Activated T-helper 1 cell treated with Interleukin-2 at 50 U/mL for 16 hours (primary cell): ENCODE data around the gene POLR1A.
A peak's percentile ranks its signal among the peaks of the same experiment; 100 is the strongest.

Source experiments
- DNase-seq: peaks from one replicate; pipeline ENCODE4 v3.0.0-alpha.2; 2020; ENCODE audit warnings: low read depth

POLR1A gene

DNA sequence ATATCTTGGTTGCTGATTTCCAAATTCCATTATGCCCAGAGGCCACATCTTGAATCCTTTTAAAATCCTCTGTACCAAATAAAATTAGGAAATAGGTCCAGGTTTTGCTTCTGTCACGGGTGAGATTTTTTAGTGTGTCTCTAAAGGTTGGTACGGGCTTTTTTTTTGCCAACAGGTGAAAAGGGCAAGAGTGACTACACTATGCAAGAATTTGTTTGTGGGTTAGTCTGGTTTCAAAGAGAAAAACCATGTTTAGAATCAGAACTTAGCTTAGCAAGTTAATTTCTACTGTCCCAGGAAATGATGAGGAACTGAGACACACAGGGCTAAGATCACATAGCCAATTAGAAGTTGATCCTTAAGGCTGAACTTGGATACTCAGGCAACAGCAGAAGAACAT is 41.7 kb downstream of the POLR1A start:
- no peak for DNase-seq

DNA sequence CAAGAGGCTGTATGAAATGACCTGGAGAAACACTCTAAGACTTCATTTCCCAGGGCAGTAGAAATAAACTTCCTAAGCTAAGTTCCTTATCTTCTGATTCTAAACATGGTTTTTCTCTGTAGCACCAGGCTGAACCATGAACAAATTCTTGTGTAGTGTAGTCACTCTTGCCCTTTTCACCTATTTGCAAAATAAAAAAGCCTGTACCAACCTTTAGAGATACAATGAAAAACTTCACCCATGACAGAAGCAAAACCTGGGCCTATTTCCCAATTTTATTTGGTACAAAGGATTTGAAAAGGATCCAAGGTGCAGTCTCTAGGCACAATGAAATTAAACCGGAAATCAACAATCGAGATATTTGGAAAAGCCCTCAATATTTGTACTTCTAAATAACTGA is 43.6 kb downstream of the POLR1A start:
- no peak for DNase-seq

DNA sequence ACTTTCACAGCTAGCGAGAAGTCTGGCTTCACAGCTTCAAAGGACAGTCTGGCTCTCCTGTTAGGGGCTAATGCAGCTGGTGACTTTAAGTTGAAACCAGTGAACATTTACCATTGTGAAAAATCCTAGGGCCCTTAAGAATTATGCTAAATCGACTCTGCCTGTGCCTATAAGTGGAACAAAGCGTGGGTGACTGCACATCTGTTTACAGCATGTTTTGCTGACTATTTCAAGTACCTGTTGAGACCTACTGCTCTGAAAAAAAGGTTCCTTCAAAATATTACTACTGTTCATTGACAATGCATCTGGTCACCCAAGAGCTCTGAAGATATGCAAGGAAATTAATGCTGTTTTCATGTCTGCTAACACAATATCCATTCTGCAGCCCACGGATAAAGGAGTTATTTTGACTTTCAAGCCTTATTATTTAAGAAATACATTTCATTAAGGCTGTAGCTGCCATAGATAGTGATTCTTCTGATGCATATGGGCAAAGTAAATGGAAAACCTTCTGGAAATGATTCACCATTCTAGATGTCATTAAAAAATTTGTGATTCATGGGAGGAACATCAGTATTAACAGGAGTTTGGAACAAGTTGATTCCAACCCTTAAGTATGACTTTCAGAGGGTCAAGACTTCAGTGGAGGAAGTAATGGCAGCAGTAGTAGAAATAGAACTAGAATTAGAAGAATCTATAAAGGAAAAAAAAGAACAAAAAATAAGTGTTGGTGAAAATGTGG is 48.9 kb downstream of the POLR1A start:
- no peak for DNase-seq

DNA sequence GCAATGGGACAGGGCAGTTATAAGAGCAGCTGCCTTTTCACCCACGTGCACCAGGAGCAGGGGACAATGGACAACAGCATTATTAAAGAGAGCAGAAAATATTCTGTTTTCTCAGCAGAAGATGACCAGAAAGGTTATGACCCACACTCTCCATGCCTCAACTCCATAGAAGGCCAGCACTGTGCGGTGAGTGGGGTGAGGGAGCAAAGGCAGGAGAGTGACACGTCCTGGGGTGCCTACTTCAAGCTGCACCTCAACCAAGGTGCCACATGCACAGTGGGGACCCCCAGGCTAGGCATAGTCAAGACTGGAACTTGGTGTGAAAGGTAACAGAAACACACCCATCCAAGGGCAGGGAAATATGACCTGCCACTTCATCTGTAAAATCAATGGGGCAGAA is 50.4 kb downstream of the POLR1A start:
- no peak for DNase-seq

DNA sequence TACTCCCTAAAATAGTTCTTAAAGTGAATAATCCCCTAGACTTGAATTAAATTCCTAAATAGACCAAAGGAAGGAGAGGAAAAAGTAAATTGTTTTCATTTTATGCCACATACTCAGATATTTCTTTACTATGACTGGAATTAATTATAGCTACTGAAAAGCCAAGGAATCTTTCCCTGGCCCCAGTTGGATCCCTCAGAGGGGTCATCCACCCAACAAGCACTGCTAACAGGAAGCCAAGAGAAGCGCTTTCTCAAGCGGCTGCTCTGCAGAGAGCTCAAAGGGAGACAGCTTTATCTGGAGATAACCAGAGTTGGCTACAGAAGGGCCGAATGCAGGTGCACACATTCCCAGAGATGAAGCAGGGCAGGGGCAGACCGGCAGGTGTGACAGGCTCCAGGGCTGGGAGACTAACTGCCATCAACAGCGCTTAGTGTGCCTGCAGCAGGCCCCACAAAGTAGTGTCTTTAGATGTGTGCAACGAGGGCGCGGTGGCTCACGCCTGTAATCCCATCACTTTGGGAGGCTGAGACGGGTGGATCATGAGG is 51.1 kb downstream of the POLR1A start:
- DNase-seq: no peak

DNA sequence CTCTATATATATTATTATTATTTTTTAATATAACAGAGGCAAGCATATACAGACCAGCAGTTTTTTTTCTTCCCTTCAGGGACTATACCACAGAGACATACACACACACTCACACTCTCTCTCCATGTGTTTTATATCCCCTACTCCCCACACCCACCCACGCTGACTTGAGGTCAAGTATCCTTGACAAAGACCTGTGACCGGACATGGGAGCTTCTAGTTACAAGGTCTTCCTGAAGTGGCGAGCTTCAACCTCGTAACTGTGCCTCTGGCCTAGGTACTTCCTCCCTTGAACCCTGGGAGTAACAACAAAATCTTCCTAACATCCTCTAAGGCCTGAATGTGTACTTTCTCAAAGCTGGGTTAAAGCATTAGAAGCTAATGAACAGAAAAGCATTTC is 52.5 kb downstream of the POLR1A start:
- DNase-seq: no peak

DNA sequence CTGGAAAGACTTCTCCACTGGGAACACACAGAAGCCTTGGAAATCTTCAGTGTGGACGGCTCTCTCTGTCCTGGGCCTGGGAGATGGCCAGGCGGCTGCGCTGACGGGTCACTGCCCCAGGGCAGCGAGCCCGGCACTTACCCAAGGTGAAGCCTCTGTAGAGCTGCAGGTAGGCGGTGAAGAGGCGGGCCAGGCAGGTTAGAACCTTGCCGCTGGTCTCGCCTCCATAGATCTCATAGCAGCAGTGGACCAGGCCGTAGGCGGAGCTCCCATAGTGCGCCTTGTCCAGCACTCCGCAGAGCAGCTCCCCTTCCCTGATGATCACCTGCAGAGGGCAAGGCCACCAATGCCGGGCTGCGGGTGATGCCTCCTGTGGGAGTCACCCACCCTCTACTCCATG is 53.0 kb downstream of the POLR1A start:
- no peak for DNase-seq

DNA sequence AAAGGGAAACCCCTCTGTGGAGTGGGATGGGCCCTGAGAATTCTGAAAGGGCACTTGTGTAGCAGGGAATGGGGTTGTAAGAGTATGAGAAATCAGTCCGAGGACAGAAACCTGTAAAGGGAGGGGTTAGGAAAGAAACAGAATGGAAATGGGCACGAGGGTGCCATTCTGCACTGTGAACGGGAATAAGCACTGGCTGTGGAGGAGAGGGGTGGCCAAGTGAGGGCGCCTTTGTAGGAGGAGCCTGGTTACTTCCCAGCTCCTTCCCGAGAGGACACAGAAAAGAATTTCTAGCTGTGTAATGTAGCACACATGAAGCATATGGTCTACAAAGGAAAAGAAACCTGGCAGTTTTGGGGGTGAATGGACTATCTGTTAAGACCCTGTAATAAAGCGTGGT is 53.4 kb downstream of the POLR1A start:
- no peak for DNase-seq

DNA sequence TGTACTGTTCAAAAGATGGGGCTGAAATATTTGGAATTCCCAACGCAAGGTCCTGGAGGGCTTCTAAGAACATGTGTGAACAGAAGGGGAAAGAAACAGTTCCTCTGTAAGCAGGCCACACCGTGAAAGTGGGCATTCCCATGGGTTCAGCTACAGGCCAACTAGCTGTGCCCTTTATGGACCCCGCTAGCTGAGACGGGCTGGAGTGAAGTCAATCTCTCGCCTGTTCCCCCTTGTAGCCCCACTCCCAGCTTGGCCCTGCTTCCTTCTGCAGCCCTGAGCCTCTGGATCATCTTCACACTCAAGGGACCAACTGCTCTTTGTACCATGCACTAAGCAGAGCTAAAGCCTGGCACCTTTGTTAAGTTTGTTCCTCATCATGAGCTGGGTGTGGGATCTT is 55.4 kb downstream of the POLR1A start:
- no peak for DNase-seq

DNA sequence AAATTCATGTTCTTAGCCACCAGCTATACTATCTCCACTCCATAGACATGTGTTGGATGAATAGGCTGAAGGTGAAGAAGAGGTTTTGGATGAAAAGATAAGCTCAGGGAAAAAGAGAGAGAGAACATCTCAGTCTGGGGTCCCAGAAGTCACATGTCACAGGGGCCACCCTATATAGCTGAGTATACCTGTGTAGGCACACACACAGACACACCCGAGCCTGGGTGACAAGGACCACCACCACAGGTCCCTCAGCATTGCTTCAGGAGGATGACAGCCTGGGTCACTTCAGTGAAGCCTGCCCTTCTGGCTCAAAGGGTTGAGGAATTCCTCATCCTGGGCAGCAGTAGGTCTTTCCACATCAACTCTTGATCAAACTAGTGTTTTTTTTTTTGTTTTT is 56.2 kb downstream of the POLR1A start:
- DNase-seq: no peak

DNA sequence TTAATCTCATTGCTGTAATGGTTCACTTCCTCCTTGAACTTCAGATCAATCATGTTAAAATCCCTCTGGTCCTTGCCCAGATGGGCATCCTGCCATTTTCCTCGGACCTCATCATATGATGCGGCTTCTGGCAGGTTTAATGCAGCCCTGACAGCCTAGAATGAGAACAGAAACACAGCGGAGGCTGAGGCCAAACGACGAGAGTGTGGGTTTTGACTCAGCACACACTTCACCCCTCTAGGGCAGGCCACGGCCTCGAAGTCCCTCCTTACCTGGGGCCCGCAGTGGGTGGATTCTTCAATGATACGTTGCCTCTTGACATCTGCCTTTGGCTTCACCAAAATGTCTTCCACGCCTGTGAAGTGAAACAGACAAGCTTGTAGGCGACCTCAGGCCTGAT is 56.8 kb downstream of the POLR1A start:
- no peak for DNase-seq

DNA sequence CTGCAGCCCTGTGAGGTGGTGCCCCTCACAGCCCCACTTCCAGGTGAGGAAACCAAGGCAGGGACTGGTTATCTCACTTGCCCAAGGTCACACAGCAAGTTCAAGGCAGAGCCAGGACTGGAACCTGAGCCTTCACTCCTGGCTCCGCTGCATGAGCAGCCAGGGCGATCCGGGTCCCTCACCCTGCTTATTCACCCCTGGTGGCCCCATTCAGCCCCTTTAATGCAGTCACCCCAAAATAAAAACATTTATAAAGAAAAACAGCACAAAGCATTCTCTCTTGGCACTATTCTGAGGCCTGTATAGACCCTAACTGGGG is 57.3 kb downstream of the POLR1A start:
- no peak for DNase-seq

DNA sequence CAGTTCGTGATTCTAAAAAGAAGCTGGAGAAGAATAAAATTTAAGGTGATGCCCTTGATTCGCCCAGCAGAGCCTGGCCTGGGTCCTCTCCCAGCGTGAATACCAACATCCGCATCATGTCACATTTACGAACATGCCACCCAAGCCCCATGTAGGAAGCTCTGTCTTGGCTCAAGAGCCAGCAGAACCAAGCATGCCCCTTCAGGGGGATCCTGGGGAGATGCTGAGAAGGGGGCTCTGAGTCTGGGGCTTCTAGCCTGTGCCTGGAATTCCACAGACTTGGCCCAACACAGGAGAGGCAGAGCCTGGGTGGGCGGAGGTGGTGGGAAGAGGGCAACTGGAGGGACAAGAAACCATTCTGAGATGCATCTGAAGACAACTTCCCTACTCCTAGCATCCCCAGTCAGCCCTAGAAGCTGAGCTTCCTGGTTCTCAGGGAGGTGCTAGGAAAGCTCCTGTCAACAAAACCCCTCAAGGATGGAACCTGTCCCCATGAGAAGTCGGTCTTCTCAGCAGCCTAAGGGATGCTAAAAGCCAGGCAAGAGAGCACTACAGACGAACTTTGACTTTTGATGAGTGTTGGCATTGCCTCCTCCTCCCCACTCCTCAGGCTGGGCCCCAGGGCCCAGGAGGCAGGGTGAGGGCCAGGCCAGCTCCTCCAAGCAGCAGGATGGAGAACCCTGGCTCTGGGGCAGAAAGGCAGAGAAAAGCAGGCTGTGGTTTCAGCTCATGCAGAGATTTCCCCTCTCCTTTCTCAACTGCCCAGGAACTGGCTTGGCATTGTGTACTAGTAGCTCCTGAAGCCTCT is 57.9 kb downstream of the POLR1A start:
- DNase-seq: no peak

DNA sequence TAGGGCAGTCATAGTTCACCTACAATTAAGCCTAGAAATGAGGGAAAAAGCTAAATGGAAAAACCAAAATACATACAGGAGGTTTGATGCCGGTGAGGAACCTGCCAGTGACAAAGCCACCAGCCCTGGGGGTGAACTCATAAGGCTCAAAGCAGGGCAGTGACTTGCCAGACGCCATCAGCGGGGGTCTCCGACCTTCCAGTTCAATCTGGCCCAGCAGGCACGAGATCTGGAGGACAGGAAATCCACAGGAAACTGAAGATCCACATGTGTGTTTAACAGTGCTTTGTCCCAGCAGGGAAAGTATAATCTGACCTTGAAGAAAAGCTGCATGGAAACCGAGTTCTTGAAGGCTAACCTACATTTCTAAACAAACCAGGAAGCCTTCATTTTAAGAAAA is 60.1 kb downstream of the POLR1A start:
- DNase-seq: no peak

DNA sequence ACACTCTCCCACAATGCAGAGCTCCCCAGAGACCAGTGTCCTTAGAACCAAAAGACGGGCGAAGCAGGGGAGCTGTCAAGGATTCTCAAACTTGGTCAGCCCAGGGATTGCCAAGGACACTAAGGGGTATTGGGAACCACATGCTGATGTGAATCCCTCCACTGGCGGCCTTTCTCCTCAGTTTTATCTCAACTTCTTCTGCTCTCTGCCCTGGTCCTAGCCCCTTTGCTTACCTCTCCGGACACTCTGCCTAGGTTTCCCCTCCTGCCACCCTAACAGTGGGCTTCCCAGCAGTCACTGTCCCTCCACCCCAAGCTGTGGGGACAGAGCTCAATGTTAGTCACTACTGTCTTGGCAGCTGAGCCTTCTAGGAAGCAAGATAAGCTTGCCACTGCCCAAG is 61.1 kb downstream of the POLR1A start:
- DNase-seq: no peak

DNA sequence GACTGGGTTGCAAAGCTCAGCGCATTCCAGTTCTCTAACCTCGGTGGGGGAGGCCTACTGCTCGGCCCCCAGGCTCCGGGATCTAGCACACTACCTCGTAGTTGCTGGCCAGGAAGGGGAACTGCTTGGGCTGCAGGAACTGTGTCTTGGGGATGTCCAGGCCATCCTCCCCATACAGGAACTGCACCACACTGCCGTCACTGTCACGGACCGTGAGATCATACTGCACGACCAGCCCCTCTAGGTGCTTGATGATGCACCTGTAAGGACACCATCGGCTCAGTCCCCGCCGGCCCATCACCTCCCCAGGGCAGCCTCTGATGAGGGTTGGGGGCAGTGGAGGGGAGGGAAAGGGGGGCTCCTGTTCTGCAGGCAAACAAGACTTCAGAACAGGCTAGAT is 61.6 kb downstream of the POLR1A start:
- DNase-seq: no peak

DNA sequence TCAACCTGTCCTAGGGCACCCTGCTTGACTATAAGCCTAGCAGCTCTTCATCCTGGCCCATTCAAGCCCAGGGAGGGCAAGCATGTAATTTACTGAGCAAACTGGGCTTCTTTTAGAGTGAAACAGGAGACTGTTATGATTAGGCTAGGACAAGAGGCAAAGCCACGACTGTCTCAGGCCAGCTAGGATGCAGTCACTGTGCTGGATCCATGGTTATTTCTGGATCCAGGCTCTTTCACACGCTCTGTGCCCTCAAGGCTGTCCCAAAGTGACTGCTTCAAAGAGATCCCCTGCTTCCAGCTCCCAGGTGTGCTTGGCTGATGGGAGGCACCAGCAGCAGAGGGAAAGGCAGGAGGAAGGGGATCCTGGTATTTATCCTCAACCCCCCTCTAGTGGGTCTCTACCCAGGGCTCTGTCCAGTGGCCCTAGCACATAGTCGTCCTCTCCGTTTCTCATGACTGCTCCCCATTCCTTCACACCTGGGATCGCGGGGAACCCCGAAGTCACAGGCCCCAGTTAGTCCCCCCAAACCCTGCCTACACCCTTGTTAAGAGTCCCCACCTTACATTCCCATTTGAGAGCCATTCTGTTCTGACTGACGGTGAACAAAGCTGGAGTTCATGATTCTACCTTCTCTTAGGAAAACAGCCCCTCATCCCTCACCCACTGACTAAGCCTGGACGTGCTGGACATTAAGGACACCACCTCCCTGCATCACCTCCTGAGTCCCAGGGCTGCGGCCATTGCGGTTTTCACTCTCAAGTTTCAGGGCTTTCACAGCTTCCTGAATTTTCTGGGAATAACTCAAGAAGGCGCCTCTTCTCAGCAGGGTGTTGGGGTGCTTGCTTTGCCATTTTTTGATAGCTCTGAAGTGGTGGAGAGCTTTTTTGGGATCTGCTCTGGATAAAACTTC is 63.2 kb downstream of the POLR1A start:
- DNase-seq: no peak

DNA sequence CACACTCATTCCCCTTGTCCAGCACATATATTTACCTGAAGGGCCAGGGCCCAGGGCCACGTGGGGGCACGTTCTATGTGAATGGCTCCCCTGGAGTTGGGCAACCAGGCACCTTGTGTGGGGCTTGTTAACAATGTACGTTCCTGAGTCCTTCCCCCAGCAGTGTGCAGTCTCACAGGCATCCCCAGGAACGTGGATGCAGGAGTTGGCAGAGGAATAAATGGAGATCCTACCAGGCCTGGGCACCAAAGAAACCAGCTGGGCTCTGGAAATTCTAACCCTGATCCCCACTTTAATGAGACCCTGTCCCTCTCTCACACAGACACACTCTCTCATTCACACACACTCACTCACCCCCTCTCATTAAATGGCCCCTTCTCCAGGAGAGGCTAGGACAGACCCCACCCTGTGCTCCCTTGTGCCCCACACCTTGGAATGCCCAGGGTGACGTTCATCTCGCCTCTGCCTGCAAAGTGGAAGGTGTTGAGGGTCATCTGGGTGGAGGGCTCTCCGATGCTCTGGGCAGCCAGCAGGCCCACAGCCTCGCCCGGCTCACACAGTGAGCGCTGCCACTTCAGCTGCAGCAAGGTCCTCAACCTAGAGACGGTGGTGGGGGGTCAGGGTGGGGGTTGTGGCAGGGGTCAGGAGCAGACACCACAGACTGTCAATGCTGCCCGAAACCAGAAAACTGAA is 65.6 kb downstream of the POLR1A start:
- DNase-seq: no peak

DNA sequence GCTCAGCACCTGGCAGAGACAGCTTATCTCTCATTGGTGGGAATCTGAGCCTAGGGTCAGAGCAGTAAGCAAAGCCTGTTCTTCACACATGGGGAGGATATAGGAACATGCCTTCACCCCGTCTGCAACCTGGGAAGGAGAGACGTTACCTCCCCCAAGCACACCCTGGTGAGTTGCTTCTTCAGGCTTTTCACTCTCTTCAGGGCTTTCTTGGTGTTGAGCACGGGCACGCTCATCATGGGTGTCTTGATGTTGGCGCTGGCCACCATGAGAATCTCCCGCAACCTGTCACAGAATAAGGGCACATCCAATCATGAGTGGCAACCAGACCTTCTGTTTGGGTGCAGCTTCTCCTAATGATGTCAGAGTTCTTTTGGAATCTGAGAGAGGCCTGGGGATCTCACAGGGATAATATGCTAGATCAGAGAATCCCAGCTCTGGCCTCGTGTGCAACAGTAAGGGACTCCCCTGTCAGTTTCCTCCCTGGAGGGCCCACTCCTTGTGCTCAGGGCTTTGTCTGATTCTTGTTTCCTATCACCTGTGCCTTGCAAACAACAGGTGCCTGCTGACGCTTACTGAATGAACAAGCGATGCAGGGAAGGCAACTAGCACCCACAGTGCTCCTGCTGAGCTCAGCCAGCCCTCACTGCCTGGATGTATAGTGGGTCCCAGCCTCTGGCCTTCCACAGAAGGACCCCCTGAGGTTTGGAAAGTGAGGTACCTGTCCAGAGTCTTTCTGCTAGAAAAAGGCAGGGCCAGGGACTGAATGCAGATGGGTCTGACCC is 66.3 kb downstream of the POLR1A start:
- no peak for DNase-seq

DNA sequence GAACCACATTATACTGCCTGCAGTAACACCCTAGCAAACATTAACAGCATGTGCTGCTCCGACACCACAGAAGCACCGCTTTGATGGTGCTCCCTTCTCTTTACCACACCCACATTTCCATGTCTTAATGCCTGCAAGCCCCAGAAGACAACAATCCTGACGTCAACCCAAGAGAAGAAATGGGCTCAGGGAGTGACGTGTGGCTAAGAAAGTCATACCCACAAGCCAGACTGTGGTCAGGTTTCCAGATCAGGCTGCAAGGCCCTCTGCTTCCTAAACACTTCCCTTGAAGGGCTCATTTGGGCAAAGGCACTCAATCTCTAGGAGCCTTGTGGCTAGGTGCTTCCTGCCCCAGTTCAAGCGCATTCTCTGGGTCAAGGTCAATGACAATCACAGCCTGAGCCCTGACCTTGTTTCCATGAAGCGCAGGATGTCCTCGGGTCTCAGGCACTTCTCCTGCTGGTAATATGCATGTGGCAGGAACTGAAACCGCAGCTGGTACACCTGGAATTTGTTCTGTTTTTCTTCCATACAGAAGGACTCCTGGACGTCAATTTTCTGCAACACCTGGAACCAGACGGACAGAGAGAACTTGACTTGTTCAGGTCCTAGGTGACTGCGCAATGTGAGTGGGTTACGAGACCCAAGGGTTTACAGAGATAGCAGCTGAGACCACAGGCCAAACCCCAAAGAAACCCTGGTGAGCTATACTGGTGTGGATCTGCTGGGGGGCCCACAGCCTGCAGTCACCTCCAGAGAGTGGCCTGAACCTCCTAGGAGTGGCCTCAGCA is 67.2 kb downstream of the POLR1A start:
- DNase-seq: peak; percentile 54
